GM12801 (cell line): ENCODE results near the gene SV2C.

Experiments used
- CTCF ChIP-seq: IDR thresholded peaks from one replicate; pipeline ENCODE4 v1.5.1; 2011; ENCODE audit warnings: control low read depth; ENCODE audit not compliant: insufficient read length; ENCODE audit errors: extremely low read depth

The SV2C gene

GRCh38 chr5:76082772-76083554 is at the start of gene SV2C:
SV2C (plus strand) TSS chr5:76083383; CDS start chr5:76131751, 48,368 bp downstream.
- no peak for TF ChIP-seq CTCF

GRCh38 chr5:76038212-76038611 is 45.0 kb upstream of the SV2C start:
- TF ChIP-seq CTCF = no peak

GRCh38 chr5:76040806-76041205 is 42.4 kb upstream of the SV2C start:
- no peak for TF ChIP-seq CTCF

- TF ChIP-seq CTCF = no peak
Measured at GRCh38 chr5:76041863-76042262, 41.3 kb upstream of the SV2C start.

GRCh38 chr5:76046741-76047140 is 36.4 kb upstream of the SV2C start:
- no peak for TF ChIP-seq CTCF

DNA sequence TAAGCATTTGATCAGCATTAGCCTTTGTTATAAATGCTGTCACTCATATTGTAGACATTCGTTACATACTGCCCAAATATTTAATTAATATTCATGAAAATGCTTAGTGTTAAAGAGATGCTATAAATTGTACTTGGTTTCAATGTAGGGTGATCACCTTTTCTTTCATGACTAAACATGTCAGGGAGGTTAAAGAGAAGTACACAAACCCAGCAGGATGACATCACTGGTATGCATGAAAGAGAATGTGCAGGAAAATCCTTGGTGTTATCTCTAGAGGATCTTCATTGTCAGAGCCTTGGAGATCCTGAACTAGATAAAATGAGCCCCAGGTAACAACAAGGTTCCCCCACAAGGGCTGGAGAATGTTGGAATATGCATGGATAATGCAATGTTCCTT is 33.0 kb upstream of the SV2C start:
- TF ChIP-seq CTCF = no peak

DNA sequence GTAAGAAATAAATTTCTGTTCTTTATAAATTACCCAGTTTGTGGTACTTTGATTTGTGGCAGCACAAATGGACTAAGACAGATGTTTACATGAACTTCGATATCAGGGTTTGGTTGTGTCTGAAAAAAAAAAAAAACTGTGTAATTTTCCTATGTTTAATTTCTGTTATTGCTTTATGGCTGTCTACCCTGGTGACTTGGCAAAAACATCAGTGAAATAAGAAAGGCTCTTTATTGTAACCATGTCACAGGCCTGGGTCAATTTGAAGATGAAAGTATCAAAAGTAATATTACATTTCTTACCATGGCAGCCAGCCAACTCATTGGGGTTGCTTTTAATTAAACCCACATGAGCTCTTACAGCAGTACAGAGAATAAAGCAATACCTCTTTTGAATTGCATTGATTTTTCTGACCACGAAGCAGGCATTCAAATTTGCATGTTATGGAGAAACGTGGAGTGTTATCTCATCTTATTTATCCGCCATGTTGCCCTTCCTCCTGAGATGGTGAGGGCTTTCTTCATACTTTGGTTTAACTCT is 20.6 kb upstream of the SV2C start:
- TF ChIP-seq CTCF = no peak
